ENCODE results near the gene CCDC85C. TPM values are rescaled to one million over a fixed set of nuclear protein-coding genes. Genes with fewer than 3 reads are reported as not detected.

The CCDC85C gene
- polyA plus RNA-seq, 1 experiment = 11.8 TPM

DNA sequence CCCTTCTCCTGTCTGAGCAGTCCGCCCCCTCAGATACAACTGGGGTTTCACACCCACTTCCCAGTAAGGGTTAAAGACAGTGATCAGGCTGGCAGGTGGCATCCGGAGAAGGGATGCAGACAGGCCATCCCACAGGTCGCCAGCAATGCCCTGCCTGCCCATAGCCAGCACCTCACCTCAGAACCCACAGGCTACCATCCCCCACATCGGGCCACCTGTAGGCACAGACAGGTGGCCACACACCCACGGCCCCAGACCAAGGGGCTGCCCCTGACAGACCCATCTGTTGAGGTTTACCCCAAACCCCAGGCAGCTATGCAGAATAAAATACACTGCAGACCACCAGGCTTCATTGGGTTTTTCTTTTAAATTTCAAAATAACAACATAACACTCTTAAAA is 65.3 kb downstream of the CCDC85C start:
- no peak overlapping the region for H3K4me3 ChIP-seq (ENCODE audit: low read depth, low read length)
- no peaks in the 10 kb centered on the region for H3K27me3 ChIP-seq (ENCODE audit: control insufficient read depth, insufficient read depth, low read length)
- ChIA-PET CTCF (interaction anchor here (1.0 to 2.4 kb wide), 4 partner anchors 7 to 90 kb away, joined by 3 to 8 read pairs (median 4); no protein-coding TSS in a partner anchor), POLR2A (no interaction called here)
- DNase-seq (ENCODE audit: low read depth) = no peak
- no peaks in the 10 kb centered on the region; the same call in 1 of the 2 replicates for H3K36me3 ChIP-seq (ENCODE audit: control insufficient read depth, insufficient read depth, low read length)
- TF ChIP-seq, protein P1, sequence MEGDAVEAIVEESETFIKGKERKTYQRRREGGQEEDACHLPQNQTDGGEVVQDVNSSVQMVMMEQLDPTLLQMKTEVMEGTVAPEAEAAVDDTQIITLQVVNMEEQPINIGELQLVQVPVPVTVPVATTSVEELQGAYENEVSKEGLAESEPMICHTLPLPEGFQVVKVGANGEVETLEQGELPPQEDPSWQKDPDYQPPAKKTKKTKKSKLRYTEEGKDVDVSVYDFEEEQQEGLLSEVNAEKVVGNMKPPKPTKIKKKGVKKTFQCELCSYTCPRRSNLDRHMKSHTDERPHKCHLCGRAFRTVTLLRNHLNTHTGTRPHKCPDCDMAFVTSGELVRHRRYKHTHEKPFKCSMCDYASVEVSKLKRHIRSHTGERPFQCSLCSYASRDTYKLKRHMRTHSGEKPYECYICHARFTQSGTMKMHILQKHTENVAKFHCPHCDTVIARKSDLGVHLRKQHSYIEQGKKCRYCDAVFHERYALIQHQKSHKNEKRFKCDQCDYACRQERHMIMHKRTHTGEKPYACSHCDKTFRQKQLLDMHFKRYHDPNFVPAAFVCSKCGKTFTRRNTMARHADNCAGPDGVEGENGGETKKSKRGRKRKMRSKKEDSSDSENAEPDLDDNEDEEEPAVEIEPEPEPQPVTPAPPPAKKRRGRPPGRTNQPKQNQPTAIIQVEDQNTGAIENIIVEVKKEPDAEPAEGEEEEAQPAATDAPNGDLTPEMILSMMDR (IDR thresholded peaks at IDR 0.05; ENCODE audit: insufficient read depth, low read depth, low read length) = no peak

DNA sequence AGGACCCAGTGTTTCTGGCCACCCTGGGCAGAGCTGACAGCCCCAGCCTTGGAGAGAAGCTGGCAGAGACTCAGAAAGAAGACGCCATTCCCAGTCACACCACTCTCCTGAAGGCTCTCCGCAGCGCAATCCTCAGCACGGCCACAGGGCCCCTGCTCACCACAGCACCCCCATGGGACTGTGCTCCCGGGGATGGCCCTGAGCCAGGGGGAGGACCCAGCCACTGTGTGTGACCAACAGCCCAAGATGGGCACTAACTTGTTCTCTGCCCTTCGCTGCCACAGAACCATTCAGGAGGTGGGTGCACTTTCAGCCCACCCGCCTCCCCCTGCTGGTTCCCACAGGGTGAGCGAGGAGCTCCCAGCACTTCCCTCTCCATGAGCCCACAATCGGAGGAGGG is 65.7 kb downstream of the CCDC85C start:
- POLR2A ChIA-PET = no interaction called here
- TF ChIP-seq, protein P1 (IDR thresholded peaks at IDR 0.05; ENCODE audit: insufficient read depth, low read depth, low read length) = no peak

DNA sequence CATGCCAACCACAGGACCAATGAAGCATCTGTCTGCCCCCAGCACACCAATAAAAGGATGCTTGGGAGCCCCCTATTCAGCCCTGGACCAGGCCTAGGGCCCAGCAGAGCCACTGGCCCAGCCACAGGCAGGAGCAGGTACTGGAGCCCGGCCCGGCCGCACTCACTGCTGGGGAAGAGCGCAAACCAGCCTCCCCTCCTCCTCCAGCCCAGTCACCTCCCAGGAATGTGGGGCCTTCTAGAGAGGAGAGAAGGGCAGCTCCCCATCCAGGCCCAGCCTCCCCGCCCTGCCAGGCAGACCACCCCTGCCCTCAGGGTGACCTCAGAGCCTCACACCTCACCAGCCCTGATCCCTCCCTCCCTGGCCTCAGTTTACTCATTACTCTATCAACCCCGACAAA is 66.6 kb downstream of the CCDC85C start:
- no peaks in the 10 kb centered on the region for H3K27me3 ChIP-seq (ENCODE audit: control insufficient read depth, insufficient read depth, low read length)
- TF ChIP-seq, protein P1 (IDR thresholded peaks at IDR 0.05; ENCODE audit: insufficient read depth, low read depth, low read length) = no peak
- no peaks in the 10 kb centered on the region; the same call in none of the 2 replicates for H3K36me3 ChIP-seq (ENCODE audit: control insufficient read depth, insufficient read depth, low read length)
- no peak overlapping the region for H3K4me3 ChIP-seq (ENCODE audit: low read depth, low read length)
- peak; percentile 33 for DNase-seq (ENCODE audit: low read depth)
- POLR2A ChIA-PET = no interaction called here
- CTCF ChIA-PET = interaction anchor here (0.7 to 2.4 kb wide), 5 partner anchors 9 to 85 kb away, joined by 3 to 8 read pairs (median 4); no protein-coding TSS in a partner anchor

More for the DNA sequence above, 65.7 kb downstream of the CCDC85C start:
- Histone ChIP-seq H3K4me3 (ENCODE audit: low read depth, low read length) (no peak overlapping the region), H3K27me3 (ENCODE audit: control insufficient read depth, insufficient read depth, low read length) (no peaks in the 10 kb centered on the region), H3K36me3 (ENCODE audit: control insufficient read depth, insufficient read depth, low read length) (no peaks in the 10 kb centered on the region; the same call in none of the 2 replicates)
- DNase-seq (ENCODE audit: low read depth) = no peak
- CTCF ChIA-PET = interaction anchor here (0.7 to 2.4 kb wide), 6 partner anchors 8 to 90 kb away, joined by 3 to 8 read pairs (median 4); no protein-coding TSS in a partner anchor

DNA sequence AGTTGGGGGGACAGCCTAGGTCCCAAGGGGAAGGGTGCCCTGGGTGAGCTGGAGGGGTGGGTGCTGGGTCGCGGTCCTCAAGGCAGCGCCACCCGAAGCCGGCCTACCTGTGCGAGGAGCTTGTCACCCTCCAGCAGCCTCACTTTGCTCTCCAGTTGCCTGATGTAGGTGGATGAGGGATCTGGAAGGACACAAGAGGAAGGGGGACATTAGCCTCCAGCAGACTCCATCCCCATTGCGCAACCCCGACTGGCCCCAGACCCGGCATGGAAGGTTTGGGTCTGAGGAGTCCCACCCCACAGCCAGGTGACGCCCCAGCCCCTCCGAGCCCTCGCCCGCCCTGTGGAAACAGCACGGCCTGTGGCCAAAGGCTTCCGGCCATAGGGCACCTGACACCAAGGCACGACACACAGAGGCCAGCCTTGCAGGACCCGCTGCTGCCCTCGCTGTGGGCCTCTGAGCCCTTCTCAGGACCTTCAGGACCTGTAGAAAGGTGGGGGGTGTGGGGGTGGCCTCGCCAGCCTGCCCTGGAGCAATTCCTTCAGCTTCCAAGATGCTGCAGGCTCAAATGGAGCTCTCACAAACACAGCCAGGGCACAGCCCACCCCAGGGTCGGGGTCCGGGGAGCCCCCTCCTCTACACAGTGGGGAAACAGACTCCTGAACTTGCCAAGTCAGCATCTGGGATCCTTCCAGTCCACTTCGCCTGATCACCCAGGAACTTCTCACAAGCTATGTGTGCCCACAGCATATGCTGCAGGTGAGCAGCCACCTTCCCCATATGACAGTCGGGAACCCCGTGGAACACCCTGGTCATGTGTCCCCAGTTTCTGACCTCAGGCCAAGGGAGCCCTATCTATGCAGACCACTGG is 67.9 kb downstream of the CCDC85C start:
- ChIA-PET POLR2A (no interaction called here), CTCF (interaction anchor here (0.7 to 1.8 kb wide), 3 partner anchors 10 to 90 kb away, joined by 4 read pairs; no protein-coding TSS in a partner anchor)
- H3K4me3 ChIP-seq (ENCODE audit: low read depth, low read length) = no peak overlapping the region
- H3K36me3 ChIP-seq (ENCODE audit: control insufficient read depth, insufficient read depth, low read length) = no peaks in the 10 kb centered on the region; the same call in none of the 2 replicates
- H3K27me3 ChIP-seq (ENCODE audit: control insufficient read depth, insufficient read depth, low read length) = no peaks in the 10 kb centered on the region
- TF ChIP-seq, protein P1 (IDR thresholded peaks at IDR 0.05; ENCODE audit: insufficient read depth, low read depth, low read length) = no peak
- no peak for DNase-seq (ENCODE audit: low read depth)

DNA sequence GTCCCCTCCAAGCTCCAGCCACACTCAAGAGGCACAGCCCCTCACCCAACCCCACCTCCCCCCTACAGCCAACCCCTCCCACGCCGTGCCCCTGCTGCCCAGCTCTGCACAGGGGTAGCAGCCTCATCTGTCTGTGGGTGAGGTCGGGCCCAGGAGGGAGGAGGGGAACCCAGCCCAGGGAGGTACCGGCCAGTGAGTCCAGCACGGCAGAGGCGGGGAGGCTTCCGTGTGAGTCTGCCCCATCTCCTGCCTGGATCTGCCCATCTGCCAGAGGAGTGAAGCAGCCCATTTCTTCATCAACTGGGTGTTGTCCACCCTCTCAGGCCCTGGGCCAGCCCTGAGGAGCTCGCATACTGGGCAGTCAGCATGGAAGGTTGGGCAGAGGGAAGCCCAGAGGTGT is 68.6 kb downstream of the CCDC85C start:
- ChIA-PET POLR2A (no interaction called here), CTCF (interaction anchor here (1.3 to 1.8 kb wide), 2 partner anchors 11 to 91 kb away, joined by 4 read pairs; no protein-coding TSS in a partner anchor)
- Histone ChIP-seq H3K27me3 (ENCODE audit: control insufficient read depth, insufficient read depth, low read length) (no peaks in the 10 kb centered on the region), H3K4me3 (ENCODE audit: low read depth, low read length) (no peak overlapping the region), H3K36me3 (ENCODE audit: control insufficient read depth, insufficient read depth, low read length) (no peaks in the 10 kb centered on the region; the same call in none of the 2 replicates)
- TF ChIP-seq, protein P1 (IDR thresholded peaks at IDR 0.05; ENCODE audit: insufficient read depth, low read depth, low read length) = no peak
- DNase-seq (ENCODE audit: low read depth) = no peak

All from BJ (cell line).